GM10847 (cell line): ENCODE results near the gene SLC5A4.

Source experiments
- POLR2A ChIP-seq: IDR thresholded peaks from 2 replicates; pipeline ENCODE4 v1.6.1; 2011; ENCODE audit not compliant: insufficient read length; ENCODE audit errors: extremely low read depth

SLC5A4 gene

GRCh38 chr22:32255217-32255616, at the start of gene SLC5A4:
SLC5A4 (minus strand) TSS chr22:32255347; CDS start chr22:32255329, 18 bp downstream.
- TF ChIP-seq POLR2A, result no peak

- no peak for TF ChIP-seq POLR2A
These were observed 31.2 kb upstream of the SLC5A4 start for GRCh38 chr22:32286290-32286840.

- TF ChIP-seq POLR2A, result no peak
These were observed 25.9 kb upstream of the SLC5A4 start for GRCh38 chr22:32281072-32281471.

- TF ChIP-seq POLR2A, result no peak
These were observed 16.2 kb upstream of the SLC5A4 start for GRCh38 chr22:32271389-32271788.

- no peak for TF ChIP-seq POLR2A
These were observed 15.7 kb upstream of the SLC5A4 start for GRCh38 chr22:32270641-32271369.

- no peak for TF ChIP-seq POLR2A
These were observed 14.2 kb upstream of the SLC5A4 start for GRCh38 chr22:32269316-32269715.

GRCh38 chr22:32267011-32267410, 11.9 kb upstream of the SLC5A4 start:
- no peak for TF ChIP-seq POLR2A

- TF ChIP-seq POLR2A, result no peak
These were observed 11.0 kb upstream of the SLC5A4 start for GRCh38 chr22:32265882-32266767.

- no peak for TF ChIP-seq POLR2A
These were observed 6.2 kb upstream of the SLC5A4 start for GRCh38 chr22:32261306-32261705.

- no peak for TF ChIP-seq POLR2A
These were observed 3.6 kb upstream of the SLC5A4 start for GRCh38 chr22:32258791-32259190.

GRCh38 chr22:32255726-32256125, 579 bp upstream of the SLC5A4 start:
- no peak for TF ChIP-seq POLR2A

GRCh38 chr22:32249231-32249630, 5.9 kb downstream of the SLC5A4 start:
- TF ChIP-seq POLR2A, result no peak

GRCh38 chr22:32248276-32248675, 6.9 kb downstream of the SLC5A4 start:
- TF ChIP-seq POLR2A, result no peak

GRCh38 chr22:32246166-32246565, 9.0 kb downstream of the SLC5A4 start:
- TF ChIP-seq POLR2A, result no peak

- TF ChIP-seq POLR2A, result no peak
These were observed 10.1 kb downstream of the SLC5A4 start for GRCh38 chr22:32245042-32245441.

- TF ChIP-seq POLR2A, result no peak
These were observed 10.6 kb downstream of the SLC5A4 start for GRCh38 chr22:32244547-32244946.
